Measurements from ENCODE around the gene PXK.

- TF ChIP-seq CTCF (IDR thresholded peaks at IDR 0.05) (no peak), POLR2AphosphoS5 (IDR thresholded peaks at IDR 0.05) (no peak), POLR2A (IDR thresholded peaks at IDR 0.05; ENCODE audit: low read depth) (no peak), EP300 (IDR thresholded peaks at IDR 0.05) (no peak)
These were observed 19.2 kb downstream of the PXK start for GRCh38 chr3:58351920-58352319.
